PC-3 (cell line): ENCODE measurements around the gene KRTAP4-16. TPM values are rescaled to one million over a fixed set of nuclear protein-coding genes. Genes with fewer than 3 reads are reported as not detected.
"Not testable (repeated sequence)": the region's sequence is repeated elsewhere in the genome, so short reads cannot be mapped to it uniquely, and the experiment has no call there.

Source experiments
- ATAC-seq: fragments of 200-7000 bp; cut with Tn5 transposase; 2 replicates; pipeline ENCODE4 v1.9.1; 2020; ENCODE audit warnings: mild to moderate bottlenecking, moderate library complexity
- BruUV-seq: library from RNA; stranded (reverse); fragments of 400-500 nt; replicated peaks from 2 replicates; lab custom pipeline; 2021; lab: Mats Ljungman, UMichigan
- CTCF ChIA-PET: fragments of 300-600 bp; sonication (Branson Sonifier 250); formaldehyde crosslinking; loops from one replicate; lab custom pipeline; 2022; ENCODE audit warnings: antibody characterized with exemption; lab: Charles Lee
- POLR2A ChIA-PET: fragments of 300-600 bp; sonication (Branson Sonifier 250); formaldehyde crosslinking; loops from one replicate; lab custom pipeline; 2022; ENCODE audit warnings: antibody characterized with exemption; ENCODE audit not compliant: unreplicated experiment; lab: Charles Lee
- DNase-seq: peaks from one replicate; pipeline ENCODE4 v3.0.0-alpha.2; 2015
- H2AFZ ChIP-seq: fragments of 300-600 bp; sonication (generic); 2 replicates; pipeline ENCODE4 v1.6.0; 2016; ENCODE audit warnings: antibody characterized with exemption, low read length
- H3F3A ChIP-seq: fragments of 300-600 bp; sonication (generic); one replicate; pipeline ENCODE4 v1.6.0; 2017; ENCODE audit warnings: antibody characterized with exemption, low read length, control low read depth, mild to moderate bottlenecking; ENCODE audit not compliant: unreplicated experiment
- H3K27ac ChIP-seq: fragments of 300-600 bp; sonication (generic); 2 replicates; pipeline ENCODE4 v1.5.1; 2016; ENCODE audit warnings: mild to moderate bottlenecking, low read length
- H3K27me3 ChIP-seq: fragments of 300-600 bp; sonication (generic); 2 replicates; pipeline ENCODE4 v1.6.1; 2016; ENCODE audit warnings: low read length, mixed read lengths
- H3K36me3 ChIP-seq: fragments of 300-600 bp; sonication (generic); 2 replicates; pipeline ENCODE4 v1.6.1; 2016; ENCODE audit warnings: low read depth, mixed run types, low read length, mixed read lengths
- H3K4me1 ChIP-seq: fragments of 300-600 bp; sonication (generic); 2 replicates; pipeline ENCODE4 v1.5.1; 2016; ENCODE audit warnings: low read length; ENCODE audit not compliant: insufficient read depth
- H3K4me2 ChIP-seq: fragments of 300-600 bp; sonication (generic); 2 replicates; pipeline ENCODE4 v1.6.0; 2016; ENCODE audit warnings: low read length
- H3K4me3 ChIP-seq: fragments of 300-600 bp; sonication (generic); 2 replicates; pipeline ENCODE4 v1.5.1; 2016; ENCODE audit warnings: mild to moderate bottlenecking, low read length, mixed read lengths
- H3K79me2 ChIP-seq: fragments of 300-600 bp; sonication (generic); 2 replicates; pipeline ENCODE4 v1.6.1; 2017; ENCODE audit warnings: low read length, mixed read lengths
- H3K9ac ChIP-seq: fragments of 300-600 bp; sonication (generic); 2 replicates; pipeline ENCODE4 v1.6.0; 2016; ENCODE audit warnings: mild to moderate bottlenecking, low read length
- H3K9me2 ChIP-seq: fragments of 300-600 bp; sonication (generic); replicated peaks from 2 replicates; pipeline ENCODE4 v1.6.1; 2016; ENCODE audit warnings: mixed run types, low read length, mixed read lengths
- H3K9me3 ChIP-seq: fragments of 300-600 bp; sonication (generic); 2 replicates; pipeline ENCODE4 v1.6.1; 2016; ENCODE audit warnings: low read length, mixed read lengths
- H4K20me1 ChIP-seq: fragments of 300-600 bp; sonication (generic); 2 replicates; pipeline ENCODE4 v1.6.1; 2016; ENCODE audit warnings: low read length, mixed read lengths
- CTCF ChIP-seq: fragments of 300-600 bp; sonication (generic); conservative IDR thresholded peaks from 2 replicates; pipeline ENCODE4 v1.5.1; 2017; ENCODE audit warnings: antibody characterized with exemption, low read depth, mild to moderate bottlenecking, low read length
- EZH2 ChIP-seq: fragments of 300-600 bp; sonication (generic); IDR thresholded peaks from one replicate; pipeline ENCODE4 v1.6.1; 2017; ENCODE audit warnings: antibody characterized with exemption, mild to moderate bottlenecking, low read length; ENCODE audit not compliant: unreplicated experiment
- EZH2phosphoT487 ChIP-seq: fragments of 300-600 bp; sonication (generic); IDR thresholded peaks from 2 replicates; pipeline ENCODE4 v1.6.1; 2018; ENCODE audit warnings: mild to moderate bottlenecking, antibody characterized with exemption, low read length, borderline replicate concordance
- intact Hi-C: fragments of 100-400 bp; cut with micrococcal nuclease; formaldehyde crosslinking; loops from 2 replicates; pipeline ENCODE4 v1.9.0; 2023
- total RNA-seq: library from RNA; depleted of rRNA; stranded (reverse); fragments of >200 nt; gene quantifications from 2 replicates; pipeline ENCODE4 v1.2.3, GENCODE V29; 2014

KRTAP4-16 gene
- total RNA-seq, 1 experiment from 2014 or later, result not detected

- Histone ChIP-seq H3K9ac (no peak overlapping the region), H3K79me2 (no peaks in the 10 kb centered on the region), H2AFZ (no peak overlapping the region), H3K4me3 (no peak overlapping the region), H4K20me1 (no peaks in the 10 kb centered on the region), H3K36me3 (no peaks in the 10 kb centered on the region), H3K27ac (peak overlapping the region; percentile 34), H3K4me2 (peak overlapping the region; percentile 23; the same call in 1 of the 2 replicates), H3F3A (peaks cover 8% of the 10 kb centered on the region), H3K9me3 (no peaks in the 10 kb centered on the region), H3K27me3 (no peaks in the 10 kb centered on the region), H3K9me2 (no peaks in the 10 kb centered on the region), H3K4me1 (peaks cover 82% of the 10 kb centered on the region)
- POLR2A ChIA-PET, result interaction anchor here (0.7 kb wide), 1 partner anchor 12 kb away, joined by 3 read pairs; no protein-coding TSS in a partner anchor
- intact Hi-C loops, result loop anchor here (5.0 to 10.0 kb wide), 3 partner anchors 59 to 151 kb away; partner anchors contain the start of gene KRTAP3-1
- DNase-seq, result peak; percentile 53
- CTCF ChIA-PET, result no interaction called here
- no peak for TF ChIP-seq EZH2phosphoT487
- TF ChIP-seq EZH2, result no peak
- TF ChIP-seq CTCF, result no peak
- ATAC-seq, result peak; percentile 14; the same call in 1 of the 2 replicates
- BruUV-seq, result no TSS peak
These were observed 38.6 kb downstream of the KRTAP4-16 start for GRCh38 chr17:41063449-41063848.

GRCh38 chr17:41061964-41062363 lies 40.0 kb downstream of the KRTAP4-16 start:
- no peak overlapping the region for H3K4me3 ChIP-seq
- H4K20me1 ChIP-seq, result no peaks in the 10 kb centered on the region
- H3K36me3 ChIP-seq, result no peaks in the 10 kb centered on the region
- peak overlapping the region; percentile 94 for H3K27ac ChIP-seq
- TF ChIP-seq CTCF (no peak), EZH2 (no peak), EZH2phosphoT487 (no peak)
- BruUV-seq, result no TSS peak
- H3K9ac ChIP-seq, result no peak overlapping the region
- no peak overlapping the region for H2AFZ ChIP-seq
- peaks cover 82% of the 10 kb centered on the region for H3K4me1 ChIP-seq
- DNase-seq (peak; percentile 54), ATAC-seq (no peak)
- ChIA-PET CTCF (no interaction called here), POLR2A (no interaction called here)
- H3K9me3 ChIP-seq, result no peaks in the 10 kb centered on the region
- H3K27me3 ChIP-seq, result no peaks in the 10 kb centered on the region
- intact Hi-C loops, result loop anchor here (5.0 to 10.0 kb wide), 3 partner anchors 57 to 153 kb away; partner anchors contain the start of gene KRTAP3-1
- peaks cover 8% of the 10 kb centered on the region for H3F3A ChIP-seq
- no peaks in the 10 kb centered on the region for H3K79me2 ChIP-seq
- no peak overlapping the region for H3K4me2 ChIP-seq
- no peaks in the 10 kb centered on the region for H3K9me2 ChIP-seq

- peaks cover 67% of the 10 kb centered on the region for H3K4me1 ChIP-seq
- H3K27me3 ChIP-seq, result no peaks in the 10 kb centered on the region
- intact Hi-C loops, result loop anchor here (5.0 to 10.0 kb wide), 3 partner anchors 55 to 155 kb away; partner anchors contain the start of gene KRTAP3-1
- ChIA-PET CTCF (no interaction called here), POLR2A (no interaction called here)
- no peaks in the 10 kb centered on the region for H4K20me1 ChIP-seq
- H3K36me3 ChIP-seq, result no peaks in the 10 kb centered on the region
- peak; percentile 48 for ATAC-seq
- peak within 1 kb of the TSS; percentile 94 for H3K27ac ChIP-seq
- DNase-seq, result peak; percentile 86
- peak within 1 kb of the TSS; percentile 57 for H3K9ac ChIP-seq
- TF ChIP-seq EZH2phosphoT487, result no peak
- TF ChIP-seq CTCF, result no peak
- TF ChIP-seq EZH2, result no peak
- H3F3A ChIP-seq, result peaks cover 8% of the 10 kb centered on the region
- H3K9me3 ChIP-seq, result no peaks in the 10 kb centered on the region
- no TSS peak for BruUV-seq
- H3K79me2 ChIP-seq, result no peaks in the 10 kb centered on the region
- no peak within 1 kb of the TSS for H3K4me3 ChIP-seq
- H3K4me2 ChIP-seq, result peak within 1 kb of the TSS; percentile 54
- H2AFZ ChIP-seq, result no peak within 1 kb of the TSS
- H3K9me2 ChIP-seq, result no peaks in the 10 kb centered on the region
These were observed 41.9 kb downstream of the KRTAP4-16 start, which contains the start of gene KRTAP2-3 for GRCh38 chr17:41060052-41060604. Gene KRTAP2-3, minus strand, starts transcription at chr17:41060114. Its CDS starts 64 bp downstream, at chr17:41060050.

GRCh38 chr17:41059276-41060051 lies 42.5 kb downstream of the KRTAP4-16 start:
- intact Hi-C loops, result loop anchor here (2.0 to 10.0 kb wide), 5 partner anchors 55 to 263 kb away; partner anchors contain the start of gene KRTAP3-1

More at GRCh38 chr17:41059276-41060051, 42.5 kb downstream of the KRTAP4-16 start:
- BruUV-seq, H3K36me3 ChIP-seq, H2AFZ ChIP-seq, H3K9me3 ChIP-seq, H3K9me2 ChIP-seq, H3K4me3 ChIP-seq, H3F3A ChIP-seq, CTCF ChIA-PET, H3K27me3 ChIP-seq, H3K79me2 ChIP-seq, H4K20me1 ChIP-seq: not testable (repeated sequence)
- POLR2A ChIA-PET, result interaction anchor here (0.5 to 0.6 kb wide), 2 partner anchors 20 to 72 kb away, joined by 3 to 5 read pairs; no protein-coding TSS in a partner anchor
- peak; percentile 81 for DNase-seq
- peak overlapping the region; percentile 94 for H3K27ac ChIP-seq
- H3K4me1 ChIP-seq, result peaks cover 61% of the 10 kb centered on the region
- peak overlapping the region; percentile 54 for H3K4me2 ChIP-seq
- ATAC-seq, result peak; percentile 18
- H3K9ac ChIP-seq, result peak overlapping the region; percentile 57
